GM12878 (cell line): ENCODE results near the gene RIMS1.

ENCODE experiments used
- CREB1 ChIP-seq: IDR thresholded peaks from 2 replicates; pipeline ENCODE4 v1.6.1; 2012; ENCODE audit warnings: low read depth, mild to moderate bottlenecking, inconsistent platforms
- MAX ChIP-seq: IDR thresholded peaks from 2 replicates; pipeline ENCODE4 v1.6.1; 2012; ENCODE audit warnings: low read depth, low read length, improper control_type of control experiment
- TF ChIP-seq, protein P1 (sequence below), 3 experiments: IDR thresholded peaks in 2 of 3; conservative IDR thresholded peaks in 1 of 3; 2 replicates each; pipeline ENCODE4 v1.5.1; 2011; ENCODE audit warnings: low read depth in 3 of 3, low read length in 3 of 3, mild to moderate bottlenecking in 3 of 3, control low read depth in 2 of 3, moderate library complexity in 2 of 3, inconsistent platforms in 1 of 3, mixed read lengths in 1 of 3; ENCODE audit not compliant: control insufficient read depth in 2 of 3, insufficient read depth in 1 of 3; ENCODE audit errors: extremely low read depth in 1 of 3

DNA sequence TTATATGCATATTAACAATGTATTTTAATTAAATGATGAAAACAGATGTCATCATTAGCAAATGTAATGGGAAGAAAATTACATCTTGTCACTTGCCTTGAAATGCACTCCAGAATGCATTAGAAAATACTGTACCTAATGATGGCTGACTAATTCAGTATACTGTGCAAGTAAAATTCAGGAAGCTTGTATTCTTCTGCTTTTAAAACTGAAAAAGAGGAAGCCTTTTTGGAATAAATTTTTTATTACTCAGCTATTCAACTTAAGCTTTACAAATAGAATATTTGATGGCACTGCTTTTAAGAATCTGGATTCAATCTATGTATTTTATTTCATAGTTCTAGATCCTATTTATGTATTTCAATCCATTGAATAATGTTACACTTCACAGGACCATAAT, 195.5 kb downstream of the RIMS1 start:
- TF ChIP-seq, protein P1, sequence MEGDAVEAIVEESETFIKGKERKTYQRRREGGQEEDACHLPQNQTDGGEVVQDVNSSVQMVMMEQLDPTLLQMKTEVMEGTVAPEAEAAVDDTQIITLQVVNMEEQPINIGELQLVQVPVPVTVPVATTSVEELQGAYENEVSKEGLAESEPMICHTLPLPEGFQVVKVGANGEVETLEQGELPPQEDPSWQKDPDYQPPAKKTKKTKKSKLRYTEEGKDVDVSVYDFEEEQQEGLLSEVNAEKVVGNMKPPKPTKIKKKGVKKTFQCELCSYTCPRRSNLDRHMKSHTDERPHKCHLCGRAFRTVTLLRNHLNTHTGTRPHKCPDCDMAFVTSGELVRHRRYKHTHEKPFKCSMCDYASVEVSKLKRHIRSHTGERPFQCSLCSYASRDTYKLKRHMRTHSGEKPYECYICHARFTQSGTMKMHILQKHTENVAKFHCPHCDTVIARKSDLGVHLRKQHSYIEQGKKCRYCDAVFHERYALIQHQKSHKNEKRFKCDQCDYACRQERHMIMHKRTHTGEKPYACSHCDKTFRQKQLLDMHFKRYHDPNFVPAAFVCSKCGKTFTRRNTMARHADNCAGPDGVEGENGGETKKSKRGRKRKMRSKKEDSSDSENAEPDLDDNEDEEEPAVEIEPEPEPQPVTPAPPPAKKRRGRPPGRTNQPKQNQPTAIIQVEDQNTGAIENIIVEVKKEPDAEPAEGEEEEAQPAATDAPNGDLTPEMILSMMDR (IDR thresholded peaks at IDR 0.05 in 2 of 3, conservative IDR thresholded peaks at IDR 0.05 in 1 of 3; ENCODE audit: control insufficient read depth in 2 of 3, extremely low read depth in 1 of 3, insufficient read depth in 1 of 3, low read depth in 3 of 3, low read length in 3 of 3), result no peak
- TF ChIP-seq CREB1 (no peak), MAX (no peak)
